PC-9 (cell line): ENCODE measurements around the gene LETM1. TPM values are rescaled to one million over a fixed set of nuclear protein-coding genes. Genes with fewer than 3 reads are reported as not detected.

ENCODE experiments used
- BruUV-seq: library from RNA; stranded (reverse); fragments of 400-500 nt; replicated peaks from 2 replicates; lab custom pipeline; 2021; lab: Mats Ljungman, UMichigan
- CTCF ChIA-PET: fragments of 300-600 bp; sonication (Branson Sonifier 250); formaldehyde crosslinking; loops from one replicate; lab custom pipeline; 2022; ENCODE audit warnings: antibody characterized with exemption; lab: Charles Lee
- POLR2A ChIA-PET: fragments of 300-600 bp; sonication (Branson Sonifier 250); formaldehyde crosslinking; loops from one replicate; lab custom pipeline; 2022; ENCODE audit warnings: antibody characterized with exemption; ENCODE audit not compliant: unreplicated experiment; lab: Charles Lee
- DNase-seq, 2 experiments: peaks; one replicate each; pipeline versions ENCODE4 v3.0.0 to v3.0.0-alpha.2; 2015 to 2022; ENCODE audit warnings: mixed read lengths in 1 of 2
- H2AFZ ChIP-seq: fragments of 200-600 bp; sonication (generic); 2 replicates; pipeline ENCODE4 v1.8.1; 2017; ENCODE audit warnings: antibody characterized with exemption
- H3F3A ChIP-seq: fragments of 200-600 bp; sonication (generic); 2 replicates; pipeline ENCODE4 v1.8.1; 2017; ENCODE audit warnings: antibody characterized with exemption, mild to moderate bottlenecking, low read depth; ENCODE audit not compliant: insufficient read depth
- H3K27ac ChIP-seq: fragments of 200-600 bp; sonication (generic); 2 replicates; pipeline ENCODE4 v1.6.1; 2016; ENCODE audit warnings: mixed run types
- H3K27me3 ChIP-seq: fragments of 200-600 bp; sonication (generic); 2 replicates; pipeline ENCODE4 v1.6.1; 2016; ENCODE audit warnings: low read depth, mixed run types; ENCODE audit not compliant: insufficient read depth
- H3K36me3 ChIP-seq: fragments of 200-600 bp; sonication (generic); 2 replicates; pipeline ENCODE4 v1.6.1; 2016; ENCODE audit warnings: low read depth, mixed run types
- H3K4me1 ChIP-seq: fragments of 200-600 bp; sonication (generic); replicated peaks from 2 replicates; pipeline ENCODE4 v1.6.1; 2016; ENCODE audit warnings: mixed run types; ENCODE audit not compliant: insufficient read depth
- H3K4me2 ChIP-seq: fragments of 200-600 bp; sonication (generic); 2 replicates; pipeline ENCODE4 v1.6.1; 2017; ENCODE audit warnings: mixed run types
- H3K4me3 ChIP-seq: fragments of 200-600 bp; sonication (generic); 2 replicates; pipeline ENCODE4 v1.6.1; 2016; ENCODE audit warnings: mixed run types
- H3K79me2 ChIP-seq: fragments of 200-600 bp; sonication (generic); 2 replicates; pipeline ENCODE4 v1.6.1; 2017; ENCODE audit warnings: low read depth, mixed run types
- H3K9me2 ChIP-seq: fragments of 200-600 bp; sonication (generic); 2 replicates; pipeline ENCODE4 v1.8.1; 2017; ENCODE audit warnings: mild to moderate bottlenecking; ENCODE audit not compliant: insufficient read depth
- H3K9me3 ChIP-seq: fragments of 200-600 bp; sonication (generic); 2 replicates; pipeline ENCODE4 v1.8.1; 2016; ENCODE audit warnings: low read depth; ENCODE audit not compliant: insufficient read depth
- H4K20me1 ChIP-seq: fragments of 200-600 bp; sonication (generic); 2 replicates; pipeline ENCODE4 v1.8.1; 2017; ENCODE audit not compliant: insufficient read depth
- EZH2 ChIP-seq: fragments of 200-600 bp; sonication (generic); IDR thresholded peaks from 2 replicates; pipeline ENCODE4 v1.8.0; 2017; ENCODE audit warnings: antibody characterized with exemption, low read depth
- intact Hi-C: fragments of 100-400 bp; cut with micrococcal nuclease; formaldehyde crosslinking; loops from one replicate; pipeline ENCODE4 v1.10.0; 2022; ENCODE audit not compliant: unreplicated experiment
- total RNA-seq: library from RNA; stranded (reverse); gene quantifications from 2 replicates; pipeline ENCODE4 v1.2.3, GENCODE V29; 2021
- TF ChIP-seq, protein P1 (sequence below): fragments of 200-600 bp; sonication (generic); conservative IDR thresholded peaks from 2 replicates; pipeline ENCODE4 v1.6.1; 2017; ENCODE audit warnings: mixed run types, antibody characterized with exemption, mild to moderate bottlenecking, moderate library complexity

The LETM1 gene
- total RNA-seq, 1 experiment from 2014 or later, result 44.5 TPM

DNA sequence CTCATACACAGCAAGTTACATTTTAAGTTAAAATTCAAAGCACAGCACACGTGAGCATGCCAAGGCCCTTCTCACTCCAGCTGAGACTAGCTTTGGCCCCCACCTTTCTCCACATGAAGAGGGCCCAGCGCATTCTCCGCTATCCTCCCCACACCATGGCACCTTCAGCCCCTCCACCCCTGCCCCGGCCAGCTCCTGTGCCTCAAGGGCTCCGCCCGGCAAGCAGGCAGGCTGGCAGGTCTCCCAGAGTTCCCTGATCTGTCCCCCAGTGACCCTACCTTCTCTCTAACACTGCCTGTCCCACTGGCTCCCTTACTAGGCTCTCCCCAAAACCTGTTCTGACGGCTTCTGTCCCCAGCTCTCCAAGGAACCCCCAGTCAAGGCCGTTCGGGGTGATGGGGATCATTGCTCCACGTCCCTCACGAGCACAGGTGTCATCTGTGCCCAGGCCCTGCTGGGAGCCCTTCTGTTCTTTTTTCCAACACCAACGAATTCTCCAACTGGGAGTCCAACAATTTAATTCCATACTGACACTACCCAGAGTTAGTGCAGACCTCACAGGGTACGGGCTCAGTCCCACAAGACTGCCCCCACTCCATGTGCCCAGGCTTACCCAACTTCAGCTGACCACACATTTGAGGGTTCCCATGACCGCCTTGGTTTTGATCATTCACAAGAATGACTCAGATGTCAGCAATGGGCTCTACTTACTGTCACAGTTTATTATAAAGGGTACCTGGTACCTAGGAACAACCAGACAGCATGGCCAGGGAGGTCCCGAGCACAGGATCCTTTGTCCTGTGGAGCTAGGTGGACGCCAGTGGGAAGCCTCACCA, 4.2 kb downstream of the LETM1 start:
- Histone ChIP-seq H4K20me1 (peaks cover 29% of the 10 kb centered on the region), H3K9me2 (no peaks in the 10 kb centered on the region), H3K27me3 (no peaks in the 10 kb centered on the region), H2AFZ (no peak overlapping the region), H3F3A (peaks cover 7% of the 10 kb centered on the region; the same call in 1 of the 2 replicates), H3K27ac (no peak overlapping the region), H3K79me2 (peaks cover 66% of the 10 kb centered on the region), H3K4me1 (peaks cover 27% of the 10 kb centered on the region), H3K4me3 (no peak overlapping the region), H3K9me3 (no peaks in the 10 kb centered on the region), H3K4me2 (no peak overlapping the region), H3K36me3 (no peaks in the 10 kb centered on the region)
- intact Hi-C loops, result no loop called here
- CTCF ChIA-PET, result interaction anchor here (0.5 kb wide), 1 partner anchor 950 kb away, joined by 10 read pairs; no protein-coding TSS in a partner anchor
- POLR2A ChIA-PET, result no interaction called here
- TF ChIP-seq EZH2, result no peak
- TF ChIP-seq, protein P1, sequence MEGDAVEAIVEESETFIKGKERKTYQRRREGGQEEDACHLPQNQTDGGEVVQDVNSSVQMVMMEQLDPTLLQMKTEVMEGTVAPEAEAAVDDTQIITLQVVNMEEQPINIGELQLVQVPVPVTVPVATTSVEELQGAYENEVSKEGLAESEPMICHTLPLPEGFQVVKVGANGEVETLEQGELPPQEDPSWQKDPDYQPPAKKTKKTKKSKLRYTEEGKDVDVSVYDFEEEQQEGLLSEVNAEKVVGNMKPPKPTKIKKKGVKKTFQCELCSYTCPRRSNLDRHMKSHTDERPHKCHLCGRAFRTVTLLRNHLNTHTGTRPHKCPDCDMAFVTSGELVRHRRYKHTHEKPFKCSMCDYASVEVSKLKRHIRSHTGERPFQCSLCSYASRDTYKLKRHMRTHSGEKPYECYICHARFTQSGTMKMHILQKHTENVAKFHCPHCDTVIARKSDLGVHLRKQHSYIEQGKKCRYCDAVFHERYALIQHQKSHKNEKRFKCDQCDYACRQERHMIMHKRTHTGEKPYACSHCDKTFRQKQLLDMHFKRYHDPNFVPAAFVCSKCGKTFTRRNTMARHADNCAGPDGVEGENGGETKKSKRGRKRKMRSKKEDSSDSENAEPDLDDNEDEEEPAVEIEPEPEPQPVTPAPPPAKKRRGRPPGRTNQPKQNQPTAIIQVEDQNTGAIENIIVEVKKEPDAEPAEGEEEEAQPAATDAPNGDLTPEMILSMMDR, result no peak
- no peak for DNase-seq
- no TSS peak for BruUV-seq

DNA sequence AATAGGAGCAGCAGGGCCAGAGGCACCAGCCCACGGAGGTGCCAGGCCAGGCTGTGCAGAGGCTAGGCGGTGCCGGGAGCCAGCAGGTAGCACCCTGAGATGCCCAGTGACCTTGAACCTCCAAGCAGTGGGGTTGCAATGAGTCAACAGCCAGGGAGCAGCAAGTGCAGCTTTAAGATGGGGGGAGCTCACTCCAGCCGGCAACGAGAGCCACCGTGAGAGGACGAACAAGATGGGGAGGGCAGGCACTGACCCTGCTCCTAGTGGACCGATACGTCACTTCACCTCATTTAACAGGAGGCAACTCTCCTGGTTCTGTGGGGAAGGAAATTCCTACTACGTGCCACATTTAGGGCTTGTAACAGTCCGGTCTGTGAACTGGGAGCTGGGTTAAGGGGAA, 4.8 kb downstream of the LETM1 start:
- CTCF ChIA-PET, result interaction anchor here (0.5 kb wide), 1 partner anchor 951 kb away, joined by 10 read pairs; no protein-coding TSS in a partner anchor
- Histone ChIP-seq H3K4me3 (no peak overlapping the region), H3K9me2 (no peaks in the 10 kb centered on the region), H3K4me1 (peaks cover 27% of the 10 kb centered on the region), H3K9me3 (no peaks in the 10 kb centered on the region), H3K79me2 (peaks cover 60% of the 10 kb centered on the region), H3K27ac (no peak overlapping the region), H4K20me1 (peaks cover 29% of the 10 kb centered on the region), H3K4me2 (no peak overlapping the region), H3F3A (peaks cover 7% of the 10 kb centered on the region; the same call in 1 of the 2 replicates), H2AFZ (no peak overlapping the region), H3K27me3 (no peaks in the 10 kb centered on the region), H3K36me3 (no peaks in the 10 kb centered on the region)
- no peak for DNase-seq
- intact Hi-C loops, result no loop called here
- BruUV-seq, result no TSS peak
- POLR2A ChIA-PET, result no interaction called here
- TF ChIP-seq, protein P1, result no peak
- TF ChIP-seq EZH2, result no peak

DNA sequence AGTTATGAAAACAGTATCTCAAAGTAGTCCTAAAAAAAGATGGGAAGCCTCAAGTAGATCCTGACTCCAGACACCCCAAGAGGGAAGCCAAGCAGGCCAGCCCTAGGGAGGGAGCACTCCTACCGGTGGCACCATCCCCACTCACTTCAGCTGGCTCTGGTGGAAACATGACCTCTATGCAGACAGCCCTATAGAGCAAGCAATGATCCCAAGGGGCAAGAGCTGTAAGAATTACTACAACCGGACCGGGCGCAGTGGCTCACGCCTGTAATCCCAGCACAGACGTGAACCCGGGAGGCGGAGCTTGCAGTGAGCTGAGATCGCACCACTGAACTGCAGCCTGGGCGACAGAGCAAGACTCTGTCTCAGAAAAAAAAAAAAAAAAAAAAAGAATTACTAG, 5.7 kb downstream of the LETM1 start:
- BruUV-seq, result no TSS peak
- Histone ChIP-seq H2AFZ (no peak overlapping the region), H3K79me2 (peaks cover 57% of the 10 kb centered on the region), H3K9me3 (no peaks in the 10 kb centered on the region), H3K27me3 (no peaks in the 10 kb centered on the region), H3K27ac (no peak overlapping the region), H3F3A (peaks cover 7% of the 10 kb centered on the region; the same call in 1 of the 2 replicates), H3K9me2 (no peaks in the 10 kb centered on the region), H3K4me1 (peaks cover 27% of the 10 kb centered on the region), H4K20me1 (peaks cover 32% of the 10 kb centered on the region), H3K36me3 (no peaks in the 10 kb centered on the region), H3K4me2 (no peak overlapping the region), H3K4me3 (no peak overlapping the region)
- no peak for DNase-seq
- POLR2A ChIA-PET, result no interaction called here
- intact Hi-C loops, result no loop called here
- TF ChIP-seq, protein P1, result no peak
- no peak for TF ChIP-seq EZH2
- CTCF ChIA-PET, result no interaction called here
